SW480 (cell line): ENCODE results near the gene GIMAP1.
"Not testable (repeated sequence)": the region's sequence is repeated elsewhere in the genome, so short reads cannot be mapped to it uniquely, and the experiment has no call there.

Source experiments
- DNase-seq: peaks from one replicate; pipeline ENCODE4 v3.0.0-alpha.2; 2016; ENCODE audit warnings: low spot score

Gene GIMAP1

DNA sequence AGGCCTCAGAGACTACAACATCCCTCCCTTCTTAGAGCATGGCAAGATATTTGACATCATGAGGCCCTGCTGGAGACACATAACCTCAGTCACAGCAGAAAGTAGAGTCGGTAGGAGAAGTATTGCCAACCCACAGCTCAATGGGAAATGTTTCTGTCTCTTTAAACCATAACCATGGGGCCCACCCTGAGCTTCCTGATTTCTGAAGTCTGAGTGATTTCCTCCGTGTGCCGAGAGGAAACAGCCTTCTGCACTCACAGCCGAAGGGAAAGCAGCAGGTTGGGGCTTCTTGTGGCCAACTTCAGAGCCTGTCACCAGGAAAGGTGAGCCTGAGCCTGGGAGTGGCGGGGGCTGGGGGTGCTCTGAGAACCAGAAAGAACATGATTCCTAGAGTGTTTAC is at the start of gene GIMAP1:
Gene GIMAP1, plus strand, starts transcription at position 246 of the 400 bp plus-strand sequence. CDS start 2,435 bp downstream, outside the sequence.
- DNase-seq, result no peak

DNA sequence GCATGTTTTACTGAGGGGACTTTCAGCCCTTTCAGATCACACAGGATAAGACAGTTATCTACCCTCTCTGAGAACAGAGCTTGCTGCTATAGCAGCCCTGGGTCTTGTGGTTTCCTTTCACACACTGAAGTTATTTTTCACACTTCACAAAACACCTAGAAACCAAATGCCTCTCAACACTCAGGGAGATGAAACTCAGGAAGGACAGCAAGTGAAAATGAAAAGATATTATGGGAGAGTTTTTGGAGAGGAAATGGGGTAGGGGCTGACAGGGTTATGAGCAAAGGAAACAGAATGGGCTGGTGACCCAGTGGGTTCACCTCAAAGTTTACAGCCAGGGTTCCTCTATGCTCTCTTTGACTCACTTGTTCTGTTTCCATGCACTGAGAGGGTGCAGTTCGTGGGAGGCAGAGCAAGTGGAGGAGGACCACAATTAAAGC is 47.9 kb upstream of the GIMAP1 start:
- no peak for DNase-seq

DNA sequence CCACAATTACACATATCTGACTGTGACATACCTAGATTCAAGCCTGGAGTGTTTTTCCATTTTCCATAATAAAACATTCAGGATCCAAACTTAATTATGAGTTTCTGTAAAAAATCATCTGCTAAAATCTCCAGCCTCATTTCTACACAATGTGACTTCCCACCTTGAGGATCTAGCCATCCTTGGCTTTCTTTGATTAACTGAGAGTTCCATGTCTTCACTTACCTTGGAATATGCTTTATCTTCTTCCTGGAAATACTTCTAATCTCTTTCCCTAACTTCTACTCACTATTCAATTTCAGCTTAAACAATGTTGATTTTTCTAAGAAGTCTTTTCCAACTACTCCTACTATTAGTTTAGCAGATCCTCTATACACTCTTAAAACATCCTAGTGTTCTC is 47.4 kb upstream of the GIMAP1 start:
- no peak for DNase-seq

DNA sequence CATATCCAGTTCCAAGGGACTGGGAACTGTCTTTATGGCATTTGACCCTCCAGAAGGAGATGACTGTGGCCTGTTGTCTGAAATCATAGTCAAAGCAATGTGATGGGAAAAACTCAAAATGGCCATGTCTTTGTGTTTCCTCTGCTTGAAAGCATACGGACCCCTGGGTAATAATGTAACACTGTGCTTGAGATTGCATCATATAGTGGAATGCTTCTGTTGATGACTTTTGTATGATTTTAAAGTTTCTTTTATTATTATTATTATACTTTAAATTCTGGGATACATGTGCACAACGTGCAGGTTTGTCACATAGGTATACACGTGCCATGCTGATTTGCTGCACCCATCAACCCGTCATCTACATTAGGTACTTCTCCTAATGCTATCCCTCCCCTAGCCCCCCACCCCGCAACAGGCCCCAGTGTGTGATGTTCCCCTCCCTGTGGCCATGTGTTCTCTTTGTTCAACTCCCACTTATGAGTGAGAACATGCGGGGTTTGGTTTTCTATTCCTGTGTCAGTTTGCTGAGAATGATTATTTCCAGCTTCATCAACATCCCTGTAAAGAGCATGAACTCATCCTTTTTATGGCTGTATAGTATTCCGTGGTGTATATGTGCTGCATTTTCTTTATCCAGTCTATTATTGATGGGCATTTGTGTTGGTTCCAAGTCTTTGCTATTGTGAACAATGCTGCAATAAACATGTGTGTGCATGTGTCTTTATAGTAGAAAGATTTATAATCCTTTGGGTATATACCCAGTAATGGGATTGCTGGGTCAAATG is 44.4 kb upstream of the GIMAP1 start:
- DNase-seq, result not testable (repeated sequence)

DNA sequence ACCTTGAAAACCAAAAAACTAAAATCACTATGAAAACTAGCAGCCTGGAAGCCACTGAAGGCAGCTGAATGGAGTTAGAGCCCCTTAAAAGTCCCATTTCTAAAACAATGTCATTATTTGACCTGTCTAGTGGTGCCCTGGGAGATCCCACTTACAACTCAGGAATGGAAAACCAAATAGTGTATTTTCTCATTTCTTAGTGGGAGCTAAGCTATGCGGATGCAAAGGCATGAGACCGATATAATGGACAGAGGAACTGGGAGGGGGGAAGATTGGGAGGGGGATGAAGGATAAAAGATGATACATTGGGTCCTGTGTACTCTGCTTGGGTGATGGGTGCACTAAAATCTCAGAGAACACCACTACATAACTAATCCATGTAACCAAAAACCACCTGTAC is 40.7 kb upstream of the GIMAP1 start:
- no peak for DNase-seq

DNA sequence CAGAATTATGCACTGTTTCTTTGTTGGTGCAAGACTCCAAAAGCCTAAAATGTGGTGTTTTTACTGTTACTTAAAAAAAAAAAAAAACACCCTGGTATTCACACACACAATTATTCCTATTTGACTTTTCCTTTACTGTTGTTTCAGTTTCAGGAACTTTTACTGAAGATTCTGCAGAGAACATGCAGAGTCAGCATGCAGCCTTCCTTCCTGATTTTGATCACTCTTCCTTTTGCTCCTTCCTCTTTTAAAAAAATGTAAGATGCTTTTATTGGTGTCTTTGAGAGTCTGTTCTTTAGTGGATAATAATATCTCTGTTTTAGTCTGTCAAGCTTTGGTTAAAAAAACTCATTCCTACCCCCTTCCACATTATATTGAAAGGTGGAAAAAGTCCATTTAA is 40.1 kb upstream of the GIMAP1 start:
- not testable (repeated sequence) for DNase-seq

DNA sequence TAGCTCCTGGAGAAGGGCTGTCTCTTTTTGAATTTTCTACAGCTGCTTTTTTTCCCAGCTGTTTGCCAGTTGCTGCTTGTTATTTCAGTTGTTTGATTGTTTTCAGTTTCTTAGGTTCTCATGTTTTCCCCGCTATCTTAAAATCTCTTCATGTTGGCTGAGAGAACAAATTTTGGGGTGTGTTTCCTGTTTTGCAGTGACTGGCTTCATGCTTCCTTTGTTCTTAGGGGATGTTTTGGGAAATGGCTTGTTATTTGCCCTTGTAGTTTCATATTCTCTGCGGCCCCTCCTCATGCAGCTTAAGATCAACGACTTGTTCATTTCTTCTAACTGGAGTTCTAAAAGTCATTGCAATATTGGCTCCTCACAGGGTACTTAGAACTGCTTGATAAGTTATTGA is 39.6 kb upstream of the GIMAP1 start:
- not testable (repeated sequence) for DNase-seq

DNA sequence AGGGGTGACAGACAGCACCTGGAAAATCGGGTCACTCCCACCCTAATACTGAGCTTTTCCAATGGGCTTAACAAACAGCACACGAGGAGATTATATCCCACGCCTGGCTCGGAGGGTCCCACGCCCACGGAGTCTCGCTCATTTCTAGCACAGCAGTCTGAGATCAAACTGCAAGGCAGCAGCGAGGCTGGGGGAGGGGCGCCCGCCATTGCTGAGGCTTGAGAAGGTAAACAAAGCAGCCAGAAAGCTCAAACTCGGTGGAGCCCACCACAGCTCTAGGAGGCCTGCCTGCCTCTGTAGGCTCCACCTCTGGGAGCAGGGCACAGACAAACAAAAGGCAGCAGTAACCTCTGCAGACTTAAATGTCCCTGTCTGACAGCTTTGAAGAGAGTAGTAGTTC is 37.8 kb upstream of the GIMAP1 start:
- DNase-seq, result not testable (repeated sequence)

DNA sequence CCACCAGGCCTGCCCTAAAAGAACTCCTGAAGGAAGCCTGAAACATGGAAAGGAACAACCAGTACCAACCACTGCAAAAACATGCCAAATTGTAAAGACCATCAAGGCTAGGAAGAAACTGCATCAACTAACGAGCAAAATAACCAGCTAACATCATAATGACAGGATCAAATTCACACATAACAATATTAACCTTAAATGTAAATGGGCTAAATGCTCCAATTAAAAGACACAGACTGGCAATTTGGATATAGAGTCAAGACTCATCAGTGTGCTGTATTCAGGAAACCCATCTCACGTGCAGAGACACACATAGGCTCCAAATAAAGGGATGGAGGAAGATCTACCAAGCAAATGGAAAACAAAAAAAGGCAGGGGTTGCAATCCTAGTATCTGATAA is 36.0 kb upstream of the GIMAP1 start:
- not testable (repeated sequence) for DNase-seq

DNA sequence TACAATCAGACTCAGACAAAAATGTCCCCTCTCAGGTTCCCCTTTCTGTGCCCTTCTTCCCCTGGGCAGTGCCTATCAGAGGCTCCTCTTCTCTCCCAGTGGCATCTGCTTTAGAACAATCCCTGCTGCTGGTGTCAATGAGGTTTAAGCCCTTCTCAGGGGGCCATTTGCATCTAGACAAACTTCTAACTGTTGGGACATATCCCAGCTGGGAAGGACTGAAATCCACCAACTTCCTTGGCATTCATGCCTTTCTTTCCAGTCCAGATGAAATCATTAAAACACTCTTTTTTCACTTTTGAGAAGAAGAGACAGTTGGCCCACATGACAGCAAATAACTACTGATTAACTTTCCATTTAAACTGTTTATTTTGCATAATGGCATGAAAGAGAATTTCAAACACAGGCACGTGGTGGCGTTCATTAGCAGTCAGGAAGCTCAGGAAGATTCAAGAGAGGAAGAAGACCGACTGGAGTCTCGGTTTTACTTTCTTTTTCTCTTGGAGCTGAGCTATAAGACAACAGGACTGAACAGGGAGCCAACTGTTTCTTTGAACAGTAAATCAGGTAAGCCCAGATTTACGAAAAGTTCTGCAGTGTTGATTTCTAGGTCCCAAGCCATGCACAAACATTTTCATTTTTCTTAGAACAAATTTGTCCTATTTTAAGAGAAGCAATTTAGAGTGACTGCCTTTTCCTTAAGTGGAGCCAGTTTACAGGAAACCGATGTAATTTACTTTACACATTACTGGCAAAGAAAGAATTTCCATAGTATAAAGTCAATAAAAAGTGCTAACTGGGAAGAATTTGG is 31.0 kb upstream of the GIMAP1 start, which contains the start of gene GIMAP2:
Gene GIMAP2, plus strand, starts transcription at position 488 of the 811 bp plus-strand sequence. CDS start 1,354 bp downstream, outside the sequence.
- DNase-seq, result peak; percentile 8

DNA sequence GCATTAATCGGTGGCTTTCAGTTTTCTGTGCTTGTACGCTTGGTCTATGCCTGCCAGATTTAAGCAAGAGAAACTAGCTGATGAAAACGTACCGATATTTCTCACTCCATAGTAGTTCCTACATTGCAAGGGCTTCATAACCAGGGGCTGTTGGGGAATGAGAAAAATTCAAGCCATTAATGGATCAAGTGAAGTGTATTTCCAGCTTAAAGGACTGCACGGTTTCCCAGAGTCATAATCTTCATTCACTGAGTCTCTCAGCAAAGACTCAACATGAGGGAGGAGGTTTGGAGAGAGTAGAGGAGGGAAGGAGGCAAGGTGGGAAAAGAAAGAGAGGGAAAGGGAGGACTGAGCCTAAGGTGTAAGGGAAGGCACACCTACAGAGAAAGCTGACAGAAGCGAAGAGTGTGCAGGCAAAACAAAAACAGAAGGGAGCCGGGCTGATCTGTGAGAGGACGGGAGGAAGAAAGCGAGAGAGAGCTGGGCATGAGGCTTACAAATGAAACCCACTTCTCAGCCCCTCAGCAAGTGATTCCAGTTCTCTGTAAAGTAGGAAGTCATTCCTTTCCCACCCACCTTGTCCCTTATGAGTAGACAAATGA is 30.3 kb upstream of the GIMAP1 start:
- no peak for DNase-seq

DNA sequence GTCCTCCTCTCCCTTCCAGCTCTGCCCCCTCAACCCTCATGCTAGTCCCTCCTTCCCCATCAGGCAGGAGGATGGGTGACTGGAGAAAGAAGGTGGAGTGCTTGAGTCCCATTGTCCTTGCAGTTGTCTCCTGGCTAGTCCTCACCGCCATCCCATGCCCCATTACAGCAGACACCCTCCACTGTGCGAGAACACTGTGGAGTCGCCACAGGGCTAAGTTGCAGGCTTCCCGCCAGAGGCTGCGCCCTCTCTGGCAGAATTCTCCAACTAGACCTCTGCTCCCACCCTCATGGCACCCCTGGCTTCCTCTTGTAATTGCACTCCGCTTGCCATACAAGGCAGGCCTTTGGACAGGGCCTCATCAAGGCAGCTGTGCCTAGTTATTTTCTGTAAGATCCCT is 27.8 kb upstream of the GIMAP1 start:
- no peak for DNase-seq

DNA sequence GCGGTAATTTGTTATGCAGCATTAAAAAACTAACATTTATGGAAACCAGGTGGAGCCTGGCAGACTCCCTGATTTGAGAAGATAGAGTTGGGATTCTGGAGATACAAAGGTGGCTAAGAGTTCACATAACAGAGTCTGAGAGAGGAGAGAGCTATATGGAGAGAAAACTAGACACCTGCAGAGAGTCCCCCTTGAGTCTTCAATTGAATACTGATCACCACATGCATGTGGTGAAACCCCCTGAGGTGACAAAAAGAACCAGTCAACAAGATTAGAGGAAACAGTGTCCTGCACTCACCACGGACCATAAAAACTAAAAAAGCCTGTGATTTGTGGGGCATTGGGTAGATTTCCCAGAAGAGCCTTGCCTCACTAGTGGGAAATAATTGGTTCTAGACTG is 20.8 kb upstream of the GIMAP1 start:
- DNase-seq, result no peak

DNA sequence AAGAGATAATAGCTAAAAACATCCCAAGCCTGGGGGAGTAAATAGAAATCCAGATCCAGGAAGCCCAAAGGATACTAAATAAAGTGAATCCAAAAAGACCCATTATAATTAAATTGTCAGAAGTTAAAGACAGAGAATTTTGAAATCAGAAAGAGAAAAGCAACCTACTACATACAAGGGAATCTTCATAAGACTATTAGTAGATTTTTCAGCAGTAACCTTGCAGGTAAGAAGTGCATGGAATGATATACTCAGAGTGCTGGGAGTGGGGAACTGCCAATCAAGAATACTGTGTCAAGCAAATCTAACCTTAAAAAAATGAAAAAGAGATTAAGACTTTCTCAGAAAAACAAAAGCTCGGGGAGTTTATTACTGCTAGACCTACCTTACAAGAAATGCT is 13.2 kb upstream of the GIMAP1 start:
- DNase-seq, result no peak

DNA sequence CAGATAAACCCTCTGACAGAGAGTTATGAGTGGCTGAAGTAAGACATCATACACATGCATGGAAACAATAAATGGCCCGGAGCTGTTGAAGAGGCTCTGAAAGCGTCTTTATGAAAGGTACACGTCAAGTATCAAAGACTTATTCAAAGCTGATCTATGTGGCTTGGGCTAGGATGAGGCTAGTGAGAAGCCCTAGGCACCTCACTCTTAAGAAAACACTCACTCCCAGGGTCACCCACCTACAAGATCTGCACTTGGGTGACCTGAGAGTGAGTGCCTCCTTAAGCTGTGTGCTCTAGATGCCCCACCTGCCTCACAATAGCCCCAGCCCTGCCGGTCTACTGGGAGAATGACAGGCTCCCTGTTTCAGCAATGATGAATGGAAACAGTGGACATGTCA is 1.1 kb upstream of the GIMAP1 start:
- DNase-seq, result no peak

DNA sequence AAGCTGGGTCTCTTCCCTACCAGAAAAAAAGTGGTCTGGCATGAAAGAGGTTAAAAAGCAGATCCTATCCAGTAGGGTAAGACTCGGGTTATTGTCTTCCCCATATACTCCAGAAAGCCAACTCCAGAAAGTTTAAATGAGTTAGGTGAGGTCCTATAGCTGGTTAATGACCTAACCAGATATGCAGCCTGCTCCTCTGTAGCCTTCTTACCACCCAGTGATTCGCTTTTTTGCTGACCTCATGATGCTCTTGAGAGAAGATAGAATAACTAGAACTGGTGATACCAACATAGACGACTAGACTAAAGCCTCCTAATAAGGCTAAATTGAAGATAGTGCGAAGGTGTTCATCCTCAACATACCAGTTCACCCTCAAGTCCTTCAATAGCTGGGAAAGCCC is 675 bp upstream of the GIMAP1 start:
- DNase-seq, result no peak

DNA sequence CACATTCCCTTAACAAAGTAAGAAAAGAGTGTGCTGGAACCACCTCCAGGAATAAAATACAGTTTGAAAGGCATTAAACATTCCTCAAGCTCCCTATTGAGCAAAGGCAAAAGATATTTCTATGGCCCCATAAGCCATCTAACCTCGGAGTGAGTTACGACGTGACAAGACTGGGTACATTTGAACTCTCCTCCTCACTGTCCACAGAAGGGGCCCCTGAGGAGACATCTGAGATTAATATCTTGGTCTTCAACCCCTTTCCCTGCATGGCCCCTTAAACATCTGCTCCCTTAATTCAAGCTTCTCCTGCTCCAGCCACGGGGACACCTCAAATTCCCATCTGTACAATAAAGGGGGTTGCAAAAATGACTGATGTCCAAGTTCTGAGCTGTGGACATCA is 526 bp downstream of the GIMAP1 start:
- DNase-seq, result no peak

DNA sequence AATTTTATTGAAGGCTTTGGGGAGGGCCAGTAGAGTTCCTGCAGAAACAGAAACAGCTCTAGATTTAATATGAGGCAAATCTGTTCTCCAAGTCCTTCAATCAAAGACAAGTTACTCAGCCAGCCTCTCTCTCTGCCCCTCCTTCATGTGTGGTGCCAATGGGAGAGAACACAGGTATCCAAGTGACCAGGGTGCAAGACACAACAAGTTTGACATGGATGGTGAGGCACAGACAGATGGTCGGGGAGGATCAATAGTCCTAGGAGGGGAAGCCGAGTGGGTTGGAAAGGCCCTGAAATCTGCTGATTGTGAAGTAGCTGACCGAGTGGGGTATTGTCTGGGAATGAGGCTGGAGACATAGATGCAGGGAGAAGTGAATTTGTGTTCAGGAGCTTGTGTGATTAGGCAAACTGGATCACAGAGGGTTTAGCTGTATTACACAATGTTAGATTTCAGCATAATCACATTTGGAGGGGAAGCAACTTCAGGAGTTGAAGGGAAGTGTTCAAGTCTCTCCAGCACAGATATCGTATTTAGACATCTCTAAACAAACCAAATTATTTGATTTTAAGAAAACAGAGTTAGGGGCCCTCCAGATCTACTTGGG is 1.5 kb downstream of the GIMAP1 start:
- DNase-seq, result no peak

DNA sequence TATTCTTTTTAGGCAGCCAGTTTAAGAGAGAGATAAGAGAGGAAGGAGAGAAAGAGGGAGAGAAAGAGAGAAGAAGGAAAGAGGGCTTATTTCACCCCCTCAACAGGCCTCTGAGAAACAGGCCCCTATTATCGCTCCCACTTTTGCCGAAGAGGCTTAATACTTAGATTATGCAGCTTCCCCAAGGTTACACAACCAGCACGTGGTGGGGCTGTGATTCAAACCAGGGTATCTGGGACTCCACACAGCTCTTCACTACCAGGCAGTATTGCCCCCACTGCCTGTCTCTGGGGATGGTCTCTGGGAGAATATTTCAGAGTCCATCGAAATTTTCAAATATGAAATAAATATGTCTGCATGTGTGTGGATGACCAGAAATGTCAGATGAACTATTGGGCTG is 3.0 kb downstream of the GIMAP1 start:
- DNase-seq, result no peak

DNA sequence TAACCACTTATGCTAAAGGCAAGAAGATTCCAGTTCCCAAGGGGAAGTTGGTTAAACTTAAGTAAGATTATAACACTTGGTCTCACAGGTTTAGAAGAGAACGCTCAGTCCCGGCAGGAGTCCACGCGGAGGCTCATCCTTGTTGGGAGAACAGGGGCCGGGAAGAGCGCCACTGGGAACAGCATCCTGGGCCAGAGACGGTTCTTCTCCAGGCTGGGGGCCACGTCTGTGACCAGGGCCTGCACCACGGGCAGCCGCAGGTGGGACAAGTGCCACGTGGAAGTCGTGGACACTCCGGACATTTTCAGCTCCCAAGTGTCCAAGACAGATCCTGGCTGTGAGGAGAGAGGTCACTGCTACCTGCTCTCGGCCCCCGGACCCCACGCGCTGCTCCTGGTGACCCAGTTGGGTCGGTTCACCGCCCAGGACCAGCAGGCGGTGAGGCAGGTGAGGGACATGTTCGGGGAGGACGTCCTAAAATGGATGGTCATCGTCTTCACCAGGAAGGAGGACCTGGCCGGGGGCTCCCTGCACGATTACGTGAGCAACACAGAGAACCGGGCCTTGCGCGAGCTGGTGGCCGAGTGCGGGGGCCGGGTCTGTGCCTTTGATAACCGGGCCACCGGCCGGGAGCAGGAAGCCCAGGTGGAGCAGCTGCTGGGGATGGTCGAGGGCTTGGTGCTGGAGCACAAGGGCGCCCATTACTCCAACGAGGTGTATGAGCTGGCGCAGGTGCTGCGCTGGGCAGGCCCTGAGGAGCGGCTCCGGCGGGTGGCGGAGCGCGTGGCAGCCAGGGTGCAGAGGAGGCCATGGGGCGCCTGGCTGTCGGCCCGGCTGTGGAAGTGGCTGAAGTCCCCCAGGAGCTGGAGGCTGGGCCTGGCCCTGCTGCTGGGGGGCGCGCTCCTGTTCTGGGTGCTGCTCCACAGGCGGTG is 3.8 kb downstream of the GIMAP1 start:
- DNase-seq, result no peak

DNA sequence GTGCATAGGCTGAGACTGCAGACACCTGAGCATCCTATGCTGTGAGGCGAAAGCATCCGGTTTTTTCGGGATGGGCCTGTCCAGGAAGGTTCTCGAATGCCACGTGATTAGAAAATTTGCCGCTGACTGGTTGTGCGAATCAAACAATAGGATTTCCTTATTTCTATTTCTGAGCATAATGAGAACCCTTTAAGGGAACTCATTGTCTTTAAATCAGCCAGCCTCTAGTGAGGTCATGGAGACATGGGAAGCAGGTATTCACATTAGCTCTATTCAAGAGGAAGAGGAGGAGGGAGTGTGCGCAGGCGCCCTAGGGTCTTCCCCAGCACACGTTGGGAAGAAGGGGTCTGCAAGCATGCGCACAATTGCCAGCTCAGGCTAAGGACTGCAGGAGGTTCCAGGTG is 5.6 kb downstream of the GIMAP1 start:
- no peak for DNase-seq
